H9 (cell line): ENCODE data around the gene FHIT. TPM values are rescaled to one million over a fixed set of nuclear protein-coding genes. Genes with fewer than 3 reads are reported as not detected.

Experiments
- DNase-seq: peaks from one replicate; pipeline ENCODE4 v3.0.0-alpha.2; 2017
- H2AFZ ChIP-seq: one replicate; pipeline ENCODE4 v1.6.1; 2013; ENCODE audit warnings: mild to moderate bottlenecking, low read length, control low read depth, moderate library complexity
- H2AK5ac ChIP-seq: 2 replicates; pipeline ENCODE4 v1.6.1; 2013; ENCODE audit warnings: low read length, control low read depth, mixed read lengths; ENCODE audit not compliant: insufficient read length
- H2BK120ac ChIP-seq: one replicate; pipeline ENCODE4 v1.6.1; 2013; ENCODE audit warnings: low read depth, mild to moderate bottlenecking, low read length, control low read depth, inconsistent platforms; ENCODE audit not compliant: poor library complexity, severe bottlenecking
- H2BK12ac ChIP-seq: 2 replicates; pipeline ENCODE4 v1.6.1; 2013; ENCODE audit warnings: low read length, control low read depth, mixed read lengths, low read depth; ENCODE audit not compliant: insufficient read length
- H2BK15ac ChIP-seq: 2 replicates; pipeline ENCODE4 v1.6.1; 2013; ENCODE audit warnings: low read depth, low read length, control low read depth
- H2BK20ac ChIP-seq: one replicate; pipeline ENCODE4 v1.6.1; 2013; ENCODE audit warnings: low read depth, mild to moderate bottlenecking, low read length, control low read depth, inconsistent platforms; ENCODE audit not compliant: poor library complexity, severe bottlenecking
- H2BK5ac ChIP-seq: 2 replicates; pipeline ENCODE4 v1.6.1; 2013; ENCODE audit warnings: low read length, control low read depth, mixed read lengths; ENCODE audit not compliant: insufficient read length
- H3K14ac ChIP-seq: 2 replicates; pipeline ENCODE4 v1.6.1; 2013; ENCODE audit warnings: low read length, control low read depth; ENCODE audit not compliant: insufficient read depth
- H3K18ac ChIP-seq: 2 replicates; pipeline ENCODE4 v1.6.1; 2013; ENCODE audit warnings: low read depth, mild to moderate bottlenecking, mixed read lengths, low read length, control low read depth; ENCODE audit not compliant: insufficient read length
- H3K23ac ChIP-seq: 2 replicates; pipeline ENCODE4 v1.6.1; 2013; ENCODE audit warnings: low read length, control low read depth, mixed read lengths, low read depth; ENCODE audit not compliant: insufficient read length
- H3K23me2 ChIP-seq: 2 replicates; pipeline ENCODE4 v1.6.1; 2013; ENCODE audit warnings: low read depth, mild to moderate bottlenecking, mixed read lengths, low read length, control low read depth; ENCODE audit not compliant: insufficient read length, poor library complexity, severe bottlenecking
- H3K27ac ChIP-seq: 2 replicates; pipeline ENCODE4 v1.5.1; 2013; ENCODE audit warnings: low read length, control low read depth, mixed read lengths, low read depth; ENCODE audit not compliant: insufficient read length
- H3K27me3 ChIP-seq: 2 replicates; pipeline ENCODE4 v1.6.1; 2013; ENCODE audit warnings: low read length, control low read depth, inconsistent platforms; ENCODE audit not compliant: insufficient read depth
- H3K4ac ChIP-seq: 2 replicates; pipeline ENCODE4 v1.6.1; 2013; ENCODE audit warnings: low read depth, mild to moderate bottlenecking, control low read depth, inconsistent platforms, low read length, moderate library complexity
- H3K4me1 ChIP-seq: 2 replicates; pipeline ENCODE4 v1.6.1; 2013; ENCODE audit warnings: low read length, control low read depth, inconsistent platforms; ENCODE audit not compliant: insufficient read depth
- H3K4me2 ChIP-seq: 2 replicates; pipeline ENCODE4 v1.6.1; 2013; ENCODE audit warnings: low read length, control low read depth, mixed read lengths; ENCODE audit not compliant: insufficient read length, insufficient read depth
- H3K56ac ChIP-seq: 2 replicates; pipeline ENCODE4 v1.6.1; 2013; ENCODE audit warnings: low read depth, mild to moderate bottlenecking, mixed read lengths, low read length, control low read depth; ENCODE audit not compliant: insufficient read length
- H3K79me1 ChIP-seq: 2 replicates; pipeline ENCODE4 v1.6.1; 2013; ENCODE audit warnings: low read depth, mild to moderate bottlenecking, moderate library complexity, low read length, control low read depth, inconsistent platforms; ENCODE audit not compliant: insufficient read depth, poor library complexity, severe bottlenecking
- H3K79me2 ChIP-seq: 2 replicates; pipeline ENCODE4 v1.6.1; 2013; ENCODE audit warnings: low read length, control low read depth, inconsistent platforms; ENCODE audit not compliant: insufficient read depth
- H3K9ac ChIP-seq: 2 replicates; pipeline ENCODE4 v1.6.1; 2013; ENCODE audit warnings: low read length, control low read depth, mixed read lengths; ENCODE audit not compliant: insufficient read length; ENCODE audit errors: extremely low read depth
- H3K9me3 ChIP-seq: one replicate; pipeline ENCODE4 v1.6.1; 2013; ENCODE audit warnings: low read depth, low read length, inconsistent platforms; ENCODE audit not compliant: control insufficient read depth
- H3T11ph ChIP-seq: one replicate; pipeline ENCODE4 v1.6.1; 2013; ENCODE audit warnings: mild to moderate bottlenecking, low read length, control low read depth, inconsistent platforms
- H4K20me1 ChIP-seq: one replicate; pipeline ENCODE4 v1.6.1; 2013; ENCODE audit not compliant: control insufficient read depth, insufficient read length, insufficient read depth
- H4K5ac ChIP-seq: 2 replicates; pipeline ENCODE4 v1.6.1; 2013; ENCODE audit warnings: low read depth, mild to moderate bottlenecking, mixed read lengths, low read length, control low read depth; ENCODE audit not compliant: insufficient read length
- H4K8ac ChIP-seq: replicated peaks from 2 replicates; pipeline ENCODE4 v1.6.1; 2013; ENCODE audit warnings: low read length, control low read depth, mixed read lengths, low read depth; ENCODE audit not compliant: insufficient read length
- H4K91ac ChIP-seq: 2 replicates; pipeline ENCODE4 v1.6.1; 2013; ENCODE audit warnings: low read depth, mild to moderate bottlenecking, moderate library complexity, mixed read lengths, low read length, control low read depth; ENCODE audit not compliant: insufficient read length
- H3K27ac Mint-ChIP-seq, 3 experiments: 2 replicates in 2 of 3; 3 replicates in 1 of 3; pipeline ENCODE4 v1.8.0; 2020 to 2021; ENCODE audit warnings: mixed read lengths in 3 of 3, mild to moderate bottlenecking in 1 of 3, moderate library complexity in 1 of 3
- H3K27me3 Mint-ChIP-seq: 2 replicates; pipeline ENCODE4 v1.8.0; 2021; ENCODE audit warnings: low read depth, mild to moderate bottlenecking, moderate library complexity, mixed read lengths
- H3K36me3 Mint-ChIP-seq, 3 experiments: 2 replicates in 2 of 3; 3 replicates in 1 of 3; pipeline ENCODE4 v1.8.0; 2020 to 2021; ENCODE audit warnings: low read depth in 3 of 3, mixed read lengths in 3 of 3; ENCODE audit not compliant: insufficient read depth in 1 of 3
- H3K4me1 Mint-ChIP-seq, 2 experiments: 2 replicates each; pipeline ENCODE4 v1.8.0; 2020; ENCODE audit warnings: mixed read lengths in 2 of 2
- H3K4me3 Mint-ChIP-seq, 2 experiments: 2 replicates in 1 of 2; 3 replicates in 1 of 2; pipeline ENCODE4 v1.8.0; 2020 to 2021; ENCODE audit warnings: mild to moderate bottlenecking in 2 of 2, mixed read lengths in 2 of 2, moderate library complexity in 1 of 2
- H3K9me3 Mint-ChIP-seq, 2 experiments: 2 replicates in 1 of 2; 3 replicates in 1 of 2; pipeline ENCODE4 v1.8.0; 2020; ENCODE audit warnings: mild to moderate bottlenecking in 2 of 2, mixed read lengths in 2 of 2, moderate library complexity in 1 of 2
- CTCF ChIP-seq: fragments of 200-600 bp; sonication (generic); conservative IDR thresholded peaks from 3 replicates; pipeline ENCODE4 v1.8.0; 2021; ENCODE audit warnings: antibody characterized with exemption, mild to moderate bottlenecking
- WGBS: extraction: QIAGEN DNeasy Blood & Tissue Kit; methylation state at CpG from one replicate; pipeline ENCODE4 v1.1.7; 2013; ENCODE audit warnings: missing lambda C conversion rate, low lambda C conversion rate, mixed read lengths; ENCODE audit not compliant: insufficient read length; ENCODE audit errors: extremely low coverage; 5-methylcytosine and 5-hydroxymethylcytosine counted together
- total RNA-seq: library from RNA; stranded (reverse); gene quantifications from 2 replicates; pipeline ENCODE4 v1.2.1, GENCODE V29; 2021

The FHIT gene
- total RNA-seq, 1 experiment from 2014 or later, result 3.0 TPM

DNA sequence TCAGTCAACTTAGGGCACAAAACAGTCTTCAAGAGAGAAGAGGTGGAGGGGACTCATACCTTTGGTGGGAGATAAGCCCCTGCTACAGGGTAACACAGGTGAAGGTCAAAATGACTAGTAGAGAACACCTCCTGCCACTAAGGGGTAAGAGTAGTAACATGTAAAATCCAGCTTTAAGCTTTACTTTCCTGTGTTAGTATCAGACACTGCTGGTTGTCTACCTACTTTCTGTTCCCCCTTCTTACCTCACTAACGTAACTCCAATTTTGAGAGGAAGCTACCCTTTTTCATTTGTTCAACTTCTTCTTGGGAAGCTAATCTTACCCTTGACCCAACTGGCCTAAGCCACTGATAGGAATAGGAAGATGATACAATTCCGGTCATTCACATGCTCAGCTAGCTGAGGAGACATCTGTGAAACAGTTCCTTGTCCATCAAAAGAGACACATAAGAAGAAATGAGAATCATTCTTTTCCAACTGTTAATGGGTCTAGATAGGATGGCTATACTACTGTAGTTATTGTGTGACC is 1374.7 kb downstream of the FHIT start:
- H3K23ac ChIP-seq, result no peak overlapping the region
- H3K27me3 ChIP-seq, result no peaks in the 10 kb centered on the region
- TF ChIP-seq CTCF, result no peak
- no peak overlapping the region for H3K4ac ChIP-seq
- no peak overlapping the region for H3K4me2 ChIP-seq
- H3K9ac ChIP-seq, result no peak overlapping the region
- no CpG with 5 or more reads among the region's 2 CpGs for WGBS
- H3K18ac ChIP-seq, result no peak overlapping the region
- Mint-ChIP-seq H3K4me1 (peaks cover 9 to 20% of the 10 kb centered on the region in 2 experiments), H3K27ac (no peak overlapping the region), H3K9me3 (no peaks in the 10 kb centered on the region; a peak in 1 of 5 replicates), H3K36me3 (no peaks in the 10 kb centered on the region), H3K4me3 (no peak overlapping the region), H3K27me3 (no peaks in the 10 kb centered on the region)
- no peak overlapping the region for H2BK12ac ChIP-seq
- no peaks in the 10 kb centered on the region for H3K79me2 ChIP-seq
- H2BK20ac ChIP-seq, result no peak overlapping the region
- no peak for DNase-seq
- no peak overlapping the region for H4K91ac ChIP-seq
- H3K23me2 ChIP-seq, result no peaks in the 10 kb centered on the region
- no peak overlapping the region for H2BK5ac ChIP-seq
- H2AK5ac ChIP-seq, result no peak overlapping the region
- H4K20me1 ChIP-seq, result no peaks in the 10 kb centered on the region
- no peak overlapping the region for H4K5ac ChIP-seq
- no peaks in the 10 kb centered on the region for H3K9me3 ChIP-seq
- peaks cover 8% of the 10 kb centered on the region; the same call in 1 of the 2 replicates for H3K4me1 ChIP-seq
- no peak overlapping the region for H4K8ac ChIP-seq
- H2BK15ac ChIP-seq, result no peak overlapping the region
- no peak overlapping the region for H2AFZ ChIP-seq
- no peak overlapping the region for H3K14ac ChIP-seq
- H3K56ac ChIP-seq, result no peak overlapping the region
- H2BK120ac ChIP-seq, result no peak overlapping the region
- no peak overlapping the region for H3K27ac ChIP-seq
- H3K79me1 ChIP-seq, result no peaks in the 10 kb centered on the region
- no peak overlapping the region for H3T11ph ChIP-seq
